Brain microvascular endothelial cell (primary cell): ENCODE measurements around the gene CADM2.

Experiments
- DNase-seq: peaks from one replicate; pipeline ENCODE4 v3.0.0-alpha.2; 2020
- H3K27ac ChIP-seq: fragments of 250-450 bp; sonication (Bioruptor Pico); 2 replicates; pipeline ENCODE4 v1.5.1; 2020; ENCODE audit warnings: mild to moderate bottlenecking, moderate library complexity
- H3K27me3 ChIP-seq: fragments of 250-450 bp; sonication (Bioruptor Pico); replicated peaks from 2 replicates; pipeline ENCODE4 v1.5.1; 2020; ENCODE audit warnings: mild to moderate bottlenecking
- H3K36me3 ChIP-seq: fragments of 250-450 bp; sonication (Bioruptor Pico); replicated peaks from 2 replicates; pipeline ENCODE4 v1.5.1; 2020; ENCODE audit warnings: mild to moderate bottlenecking
- H3K4me3 ChIP-seq: 2 replicates; pipeline ENCODE4 v1.5.1; 2011; ENCODE audit warnings: low read depth, mild to moderate bottlenecking, control low read depth, low read length, moderate library complexity
- CTCF ChIP-seq: IDR thresholded peaks from 2 replicates; pipeline ENCODE4 v1.5.1; 2011; ENCODE audit warnings: low read depth, mild to moderate bottlenecking, moderate library complexity, low read length, control low read depth, inconsistent platforms; ENCODE audit errors: missing control alignments
- in situ Hi-C: cut with HindIII; loops from 2 replicates; pipeline ENCODE4 v1.10.0; 2017; ENCODE audit warnings: low sequenced_read_pairs, low pct_ligation_motif_present

CADM2 gene

GRCh38 chr3:86056962-86057361 lies 1098.2 kb downstream of the CADM2 start:
- no peak overlapping the region for H3K27ac ChIP-seq
- H3K27me3 ChIP-seq = no peaks in the 10 kb centered on the region
- H3K36me3 ChIP-seq = no peaks in the 10 kb centered on the region
- no peak for TF ChIP-seq CTCF
- DNase-seq = no peak
- H3K4me3 ChIP-seq = no peak overlapping the region
- in situ Hi-C loops = no loop called here

GRCh38 chr3:86073799-86074198 lies 1115.0 kb downstream of the CADM2 start:
- Histone ChIP-seq H3K27ac (no peak overlapping the region), H3K27me3 (no peaks in the 10 kb centered on the region), H3K4me3 (no peak overlapping the region), H3K36me3 (no peaks in the 10 kb centered on the region)
- DNase-seq = no peak
- TF ChIP-seq CTCF = no peak
- in situ Hi-C loops = no loop called here

- Histone ChIP-seq H3K4me3 (no peak overlapping the region), H3K27ac (no peak overlapping the region), H3K27me3 (no peaks in the 10 kb centered on the region), H3K36me3 (no peaks in the 10 kb centered on the region)
- TF ChIP-seq CTCF = no peak
- DNase-seq = no peak
- in situ Hi-C loops = no loop called here
Observed at GRCh38 chr3:86087160-86087871, 1128.5 kb downstream of the CADM2 start.

- Histone ChIP-seq H3K27ac (no peak overlapping the region), H3K27me3 (no peaks in the 10 kb centered on the region), H3K4me3 (no peak overlapping the region), H3K36me3 (no peaks in the 10 kb centered on the region)
- TF ChIP-seq CTCF = no peak
- in situ Hi-C loops = no loop called here
- DNase-seq = no peak
Observed at GRCh38 chr3:86104154-86104553, 1145.4 kb downstream of the CADM2 start.

GRCh38 chr3:86109434-86109833 lies 1150.6 kb downstream of the CADM2 start:
- no peak for TF ChIP-seq CTCF
- no peak overlapping the region for H3K4me3 ChIP-seq
- in situ Hi-C loops = no loop called here
- no peak for DNase-seq
- H3K36me3 ChIP-seq = no peaks in the 10 kb centered on the region
- H3K27me3 ChIP-seq = no peaks in the 10 kb centered on the region
- H3K27ac ChIP-seq = no peak overlapping the region
